ENCODE data around the gene ABHD17B.

DNA sequence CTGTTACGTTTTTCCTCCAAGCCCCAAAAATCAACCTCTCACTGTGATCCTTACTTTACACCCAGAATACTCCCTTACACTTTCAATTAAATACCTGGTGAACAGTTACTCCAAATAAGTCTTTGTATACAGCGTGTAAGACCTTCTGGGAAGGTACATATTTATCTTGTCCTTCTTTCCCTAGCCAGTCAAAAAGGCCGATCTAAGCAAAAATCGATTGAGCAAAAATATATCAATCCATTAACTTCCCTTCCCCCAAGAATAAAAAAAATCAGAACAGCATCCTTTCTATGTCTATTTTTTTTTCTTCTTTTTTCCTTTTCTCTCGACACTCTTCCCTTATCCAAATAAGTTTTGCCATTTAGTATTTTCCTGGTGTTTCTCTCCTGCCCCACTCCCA lies 71.3 kb downstream of the ABHD17B start:
- no peak for TF ChIP-seq POLR2A (IDR thresholded peaks at IDR 0.05)
- TF ChIP-seq, protein P1, sequence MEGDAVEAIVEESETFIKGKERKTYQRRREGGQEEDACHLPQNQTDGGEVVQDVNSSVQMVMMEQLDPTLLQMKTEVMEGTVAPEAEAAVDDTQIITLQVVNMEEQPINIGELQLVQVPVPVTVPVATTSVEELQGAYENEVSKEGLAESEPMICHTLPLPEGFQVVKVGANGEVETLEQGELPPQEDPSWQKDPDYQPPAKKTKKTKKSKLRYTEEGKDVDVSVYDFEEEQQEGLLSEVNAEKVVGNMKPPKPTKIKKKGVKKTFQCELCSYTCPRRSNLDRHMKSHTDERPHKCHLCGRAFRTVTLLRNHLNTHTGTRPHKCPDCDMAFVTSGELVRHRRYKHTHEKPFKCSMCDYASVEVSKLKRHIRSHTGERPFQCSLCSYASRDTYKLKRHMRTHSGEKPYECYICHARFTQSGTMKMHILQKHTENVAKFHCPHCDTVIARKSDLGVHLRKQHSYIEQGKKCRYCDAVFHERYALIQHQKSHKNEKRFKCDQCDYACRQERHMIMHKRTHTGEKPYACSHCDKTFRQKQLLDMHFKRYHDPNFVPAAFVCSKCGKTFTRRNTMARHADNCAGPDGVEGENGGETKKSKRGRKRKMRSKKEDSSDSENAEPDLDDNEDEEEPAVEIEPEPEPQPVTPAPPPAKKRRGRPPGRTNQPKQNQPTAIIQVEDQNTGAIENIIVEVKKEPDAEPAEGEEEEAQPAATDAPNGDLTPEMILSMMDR (IDR thresholded peaks at IDR 0.05), result no peak
- no peak for TF ChIP-seq POLR2AphosphoS5 (IDR thresholded peaks at IDR 0.05)

Data from gastroesophageal sphincter (tissue), 3 donors.